Stomach (tissue), 9 donors: ENCODE results near the gene SPDYE6. TPM values are rescaled to one million over a fixed set of nuclear protein-coding genes. Genes with fewer than 3 reads are reported as not detected.
"Not testable (repeated sequence)": the region's sequence is repeated elsewhere in the genome, so short reads cannot be mapped to it uniquely, and the experiment has no call there.

Source experiments
- DNase-seq, 2 donors: peaks; one replicate each; pipeline versions ENCODE4 v3.0.0 to v3.0.0-alpha.2; 2013 to 2019
- H3K27ac ChIP-seq, 5 donors: fragments of 200-600 bp in 4 of 5; sonication (generic) in 4 of 5; one replicate each; pipeline ENCODE4 v1.5.1; 2013 to 2019; ENCODE audit warnings: mild to moderate bottlenecking in 1 of 5, moderate library complexity in 1 of 5
- H3K27me3 ChIP-seq, 3 donors: fragments of 200-600 bp; sonication (generic); one replicate each; pipeline ENCODE4 v1.5.1; 2017 to 2019; ENCODE audit warnings: mixed run types in 1 of 3
- H3K36me3 ChIP-seq, 4 donors: fragments of 200-600 bp; sonication (generic); 1 replicate in 3 of 4; 2 replicates in 1 of 4; pipeline ENCODE4 v1.5.1; 2016 to 2019
- H3K4me1 ChIP-seq, 4 donors: fragments of 200-600 bp; sonication (generic); one replicate each; pipeline ENCODE4 v1.5.1; 2016 to 2019
- H3K4me3 ChIP-seq, 4 donors: fragments of 200-600 bp; sonication (generic) in 3 of 4; one replicate each; pipeline ENCODE4 v1.5.1; 2016 to 2019; ENCODE audit warnings: mild to moderate bottlenecking in 1 of 4
- H3K9me3 ChIP-seq, 4 donors: fragments of 200-600 bp; sonication (generic); one replicate each; pipeline ENCODE4 v1.5.1; 2016 to 2019
- POLR2A ChIP-seq, 4 donors: fragments of 450-650 bp; IDR thresholded peaks; one replicate each; pipeline ENCODE4 v1.6.1; 2016; ENCODE audit warnings: antibody characterized with exemption in 4 of 4, control low read depth in 2 of 4, mild to moderate bottlenecking in 1 of 4, moderate library complexity in 1 of 4
- POLR2AphosphoS5 ChIP-seq, 3 donors: sonication (generic); formaldehyde crosslinking; IDR thresholded peaks; one replicate each; pipeline ENCODE4 v1.6.1; 2016; ENCODE audit warnings: antibody characterized with exemption in 3 of 3
- WGBS, 5 donors: extraction: QIAGEN DNeasy Blood & Tissue Kit in 3 of 5; methylation state at CpG; one replicate each; pipeline versions ENCODE4 v1.1.5 to v1.1.7; 2013 to 2018; 5-methylcytosine and 5-hydroxymethylcytosine counted together
- intact Hi-C: fragments of 100-400 bp; cut with DNase I; formaldehyde crosslinking; loops from one replicate; pipeline ENCODE4 v1.15.1; 2023; ENCODE audit warnings: low total_unique reads
- polyA plus RNA-seq, 3 donors: library from polyadenylated mRNA; stranded (reverse); fragments of 200-250 nt; gene quantifications; one replicate each; pipeline ENCODE4 v1.2.3, GENCODE V29; 2013
- total RNA-seq, 5 donors: library from RNA; depleted of rRNA; stranded (reverse); fragments of >200 nt; gene quantifications; one replicate each; pipeline versions ENCODE4 v1.1.0 to v1.2.3, GENCODE V29; 2014 to 2016
- TF ChIP-seq, protein P1 (sequence below), 7 experiments: fragments of 450-650 bp in 4 of 7; fragments of 200-600 bp in 3 of 7; sonication (generic) in 3 of 7; IDR thresholded peaks; one replicate each; pipeline ENCODE4 v1.5.1; 2016 to 2019; ENCODE audit warnings: antibody characterized with exemption in 7 of 7, control low read depth in 2 of 7, mild to moderate bottlenecking in 1 of 7
- donor health status: healthy with polysubstance abuse.
- donor health status: Bipolar disorder and iron deficiency.
- donor health status: healthy.

The SPDYE6 gene
- total and polyA plus RNA-seq, 8 donors: not detected

DNA sequence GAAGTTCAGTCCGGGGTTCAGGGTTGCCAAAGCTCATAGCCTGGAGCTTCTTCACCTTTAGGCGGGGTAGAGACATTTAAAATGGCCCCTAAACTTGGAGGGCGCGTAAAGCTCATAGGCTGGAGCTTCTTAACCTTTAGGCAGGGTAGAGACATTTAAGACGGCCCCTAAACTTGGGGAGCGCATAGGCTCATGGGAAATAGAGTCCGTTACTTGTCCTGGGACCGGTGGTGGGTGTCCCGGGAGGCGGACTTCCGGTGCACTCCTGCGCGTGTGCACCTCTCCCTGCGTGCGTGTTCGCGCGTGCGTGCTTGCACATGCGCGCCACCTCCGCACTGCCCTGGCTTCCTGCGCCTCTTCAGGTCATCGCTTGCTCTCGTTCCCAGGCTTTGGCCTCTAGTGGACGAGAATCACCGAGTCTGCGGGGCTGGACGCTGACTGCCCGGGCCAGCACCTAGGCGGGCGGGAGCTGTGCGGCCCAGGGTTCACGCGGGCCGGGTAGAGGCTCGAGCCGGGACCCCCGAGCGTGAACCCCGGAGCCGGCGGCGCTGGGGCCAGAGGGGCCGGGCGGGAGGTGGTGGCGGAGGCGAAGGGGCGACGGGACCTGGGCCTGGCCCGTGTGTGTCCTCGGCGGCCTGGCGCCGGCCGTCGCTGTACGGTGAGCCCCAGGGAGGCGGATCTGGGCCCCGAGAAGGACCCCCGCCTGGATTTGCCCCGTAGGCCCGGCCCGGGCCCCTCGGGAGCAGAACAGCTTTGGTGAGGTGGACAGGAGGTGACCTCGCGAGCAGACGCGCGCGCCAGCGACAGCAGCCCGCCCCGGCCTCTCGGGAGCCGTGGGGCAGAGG lies 7.5 kb upstream of the SPDYE6 start:
- H3K9me3 ChIP-seq, intact Hi-C loops, H3K27me3 ChIP-seq: not testable (repeated sequence)
- 0 to 1% (median 0%) methylated on average over 27 to 72 of the region's 76 CpGs for WGBS, 5 donors
- peaks cover 0 to 15% (median 9%) of the 10 kb centered on the region in 4 donors for H3K4me1 ChIP-seq
- peak overlapping the region; percentile 89 to 96 (median 96) for H3K27ac ChIP-seq
- peak overlapping the region; percentile 65 to 89 (median 84) for H3K4me3 ChIP-seq
- peak; percentile 95 to 99 for DNase-seq
- TF ChIP-seq POLR2AphosphoS5 (IDR thresholded peaks at IDR 0.05) (peak; percentile 93 to 97 (median 96)), POLR2A (IDR thresholded peaks at IDR 0.05) (peak in 1 of 4 donors; percentile 44)
- TF ChIP-seq, protein P1, sequence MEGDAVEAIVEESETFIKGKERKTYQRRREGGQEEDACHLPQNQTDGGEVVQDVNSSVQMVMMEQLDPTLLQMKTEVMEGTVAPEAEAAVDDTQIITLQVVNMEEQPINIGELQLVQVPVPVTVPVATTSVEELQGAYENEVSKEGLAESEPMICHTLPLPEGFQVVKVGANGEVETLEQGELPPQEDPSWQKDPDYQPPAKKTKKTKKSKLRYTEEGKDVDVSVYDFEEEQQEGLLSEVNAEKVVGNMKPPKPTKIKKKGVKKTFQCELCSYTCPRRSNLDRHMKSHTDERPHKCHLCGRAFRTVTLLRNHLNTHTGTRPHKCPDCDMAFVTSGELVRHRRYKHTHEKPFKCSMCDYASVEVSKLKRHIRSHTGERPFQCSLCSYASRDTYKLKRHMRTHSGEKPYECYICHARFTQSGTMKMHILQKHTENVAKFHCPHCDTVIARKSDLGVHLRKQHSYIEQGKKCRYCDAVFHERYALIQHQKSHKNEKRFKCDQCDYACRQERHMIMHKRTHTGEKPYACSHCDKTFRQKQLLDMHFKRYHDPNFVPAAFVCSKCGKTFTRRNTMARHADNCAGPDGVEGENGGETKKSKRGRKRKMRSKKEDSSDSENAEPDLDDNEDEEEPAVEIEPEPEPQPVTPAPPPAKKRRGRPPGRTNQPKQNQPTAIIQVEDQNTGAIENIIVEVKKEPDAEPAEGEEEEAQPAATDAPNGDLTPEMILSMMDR (IDR thresholded peaks at IDR 0.05): peak in 1 of 7 experiments; percentile 30
- peaks cover 4 to 13% (median 10%) of the 10 kb centered on the region in 4 donors for H3K36me3 ChIP-seq

DNA sequence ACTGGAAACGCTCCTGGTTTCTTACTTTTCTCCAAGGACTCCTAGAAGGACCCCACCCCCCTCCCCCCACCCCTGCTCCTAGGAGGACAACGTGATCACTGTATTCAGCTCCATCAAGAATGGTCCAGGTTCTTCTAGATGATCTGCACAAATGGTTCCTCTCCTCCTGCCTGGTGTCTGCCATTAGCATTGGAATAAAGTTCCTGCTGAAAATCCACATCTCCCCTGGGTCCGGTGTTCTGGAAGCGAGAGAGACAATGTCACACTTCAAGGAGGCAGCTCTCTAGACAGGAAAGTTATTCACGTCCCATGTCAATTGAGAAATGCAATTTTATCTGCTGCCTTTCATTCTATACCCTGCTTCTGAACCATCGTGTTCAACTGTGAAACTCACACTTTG lies 9.3 kb downstream of the SPDYE6 start:
- DNase-seq, H3K36me3 ChIP-seq, H3K4me3 ChIP-seq, H3K4me1 ChIP-seq, H3K27ac ChIP-seq, intact Hi-C loops, H3K27me3 ChIP-seq, H3K9me3 ChIP-seq: not testable (repeated sequence)
- WGBS, 5 donors: 73 to 92% (median 83%) methylated on average over 2 to 3 of the region's 6 CpGs; no CpG with 5 or more reads in 1 of the 5 donors

DNA sequence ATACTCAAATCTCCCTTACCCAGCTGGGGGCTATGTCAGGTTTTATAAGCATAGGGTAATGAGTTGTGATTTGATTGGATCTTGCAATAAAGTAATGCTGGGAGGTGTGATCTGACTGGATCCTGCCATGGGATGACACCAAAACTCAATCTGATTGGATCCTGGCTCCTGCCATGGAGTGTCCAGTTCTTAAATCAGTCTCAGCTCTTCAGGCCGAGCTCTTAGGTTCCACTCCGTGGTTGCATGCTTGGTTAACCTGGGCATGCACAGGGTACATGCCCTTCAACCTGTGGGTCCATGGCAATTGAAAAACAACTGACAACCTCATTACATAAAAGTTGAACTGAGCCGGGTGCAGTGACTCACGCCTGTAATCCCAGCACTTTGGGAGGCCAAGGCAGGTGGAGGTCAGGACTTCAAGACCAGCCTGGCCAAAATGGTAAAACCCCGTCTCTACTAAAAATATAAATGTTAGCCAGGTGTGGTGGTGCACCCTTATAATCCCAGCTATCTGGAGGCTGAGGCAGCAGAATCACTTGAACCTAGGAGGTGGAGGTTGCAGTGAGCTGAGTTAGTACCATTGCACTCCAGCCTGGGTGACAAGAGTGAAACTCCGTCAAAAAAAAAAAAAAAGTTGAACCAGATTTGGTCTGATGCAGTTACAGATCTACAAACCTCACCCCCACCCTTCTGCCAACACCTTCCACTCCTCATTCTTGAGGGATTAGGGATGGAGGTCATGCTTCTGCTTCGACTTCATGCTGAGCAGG lies 15.5 kb downstream of the SPDYE6 start:
- H3K9me3 ChIP-seq, H3K27me3 ChIP-seq, H3K4me3 ChIP-seq, intact Hi-C loops, H3K4me1 ChIP-seq, DNase-seq, H3K27ac ChIP-seq, H3K36me3 ChIP-seq: not testable (repeated sequence)
- 77 to 87% (median 82%) methylated on average over 5 of the region's 7 CpGs for WGBS, 5 donors

DNA sequence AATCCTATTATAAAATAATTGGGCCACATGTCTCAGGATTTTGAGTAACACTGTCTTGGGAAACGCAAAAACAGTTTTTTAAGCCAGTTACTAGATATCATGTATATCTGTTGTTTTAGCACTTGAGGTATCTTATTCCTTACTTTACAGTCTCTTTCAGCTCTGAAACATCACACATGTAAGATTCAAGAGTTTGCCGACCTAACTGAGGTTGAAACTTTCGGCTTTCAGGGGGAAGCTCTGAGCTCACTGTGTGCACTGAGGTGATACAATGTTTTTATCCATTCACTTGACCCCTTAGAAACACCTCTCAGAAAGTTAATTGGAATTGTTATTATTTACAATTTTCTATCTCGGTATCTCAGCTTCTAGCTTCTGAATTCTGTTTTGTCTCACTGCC lies 18.8 kb downstream of the SPDYE6 start:
- intact Hi-C loops, H3K36me3 ChIP-seq, H3K4me3 ChIP-seq, H3K27ac ChIP-seq, H3K9me3 ChIP-seq, H3K4me1 ChIP-seq, DNase-seq: not testable (repeated sequence)
- 67 to 81% (median 75%) methylated on average over 4 of the region's 4 CpGs for WGBS, 5 donors
- H3K27me3 ChIP-seq: peaks cover 0 to 11% (median 0%) of the 10 kb centered on the region in 3 donors

DNA sequence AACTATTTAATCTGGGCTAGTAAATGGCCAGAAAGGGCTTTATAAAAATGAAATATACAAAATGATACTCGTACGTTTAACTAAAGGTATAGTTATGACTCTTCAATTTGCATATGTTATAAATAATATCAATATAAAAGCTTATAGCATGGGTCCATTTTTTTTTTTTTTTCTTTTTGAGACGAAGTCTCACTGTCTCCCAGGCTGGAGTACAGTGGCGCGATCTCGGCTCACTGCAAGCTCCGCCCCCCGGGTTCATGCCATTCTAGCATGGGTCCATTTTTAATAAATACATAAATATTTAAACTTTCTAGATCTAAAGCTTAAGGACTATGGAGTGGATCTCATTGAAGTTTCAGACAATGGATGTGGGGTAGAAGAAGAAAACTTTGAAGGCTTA lies 19.2 kb downstream of the SPDYE6 start:
- H3K27ac ChIP-seq, H3K4me3 ChIP-seq, DNase-seq, intact Hi-C loops, H3K9me3 ChIP-seq, H3K4me1 ChIP-seq, H3K36me3 ChIP-seq: not testable (repeated sequence)
- 62 to 81% (median 70%) methylated on average over 3 to 6 of the region's 8 CpGs; no CpG with 5 or more reads in 2 of the 5 donors for WGBS, 5 donors
- peaks cover 0 to 11% (median 0%) of the 10 kb centered on the region in 3 donors for H3K27me3 ChIP-seq

DNA sequence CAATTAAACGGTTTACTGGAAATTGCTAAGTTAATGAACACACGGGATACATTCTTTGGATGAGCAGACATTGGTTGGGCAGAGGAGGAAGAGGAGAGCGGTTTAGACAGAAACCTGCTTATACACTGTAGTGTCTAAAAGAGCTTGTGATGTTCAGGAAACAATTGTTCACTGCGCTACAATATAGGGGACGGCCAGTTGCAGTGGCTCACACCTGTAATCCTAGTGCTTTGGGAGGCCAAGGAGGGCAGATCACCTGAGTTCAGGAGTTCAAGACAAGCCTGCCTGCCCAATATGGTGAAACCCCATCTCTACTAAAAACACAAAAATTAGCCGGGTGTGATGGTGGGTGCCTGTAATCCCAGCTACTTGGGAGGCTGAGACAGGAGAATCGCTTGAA lies 20.7 kb downstream of the SPDYE6 start:
- H3K9me3 ChIP-seq, DNase-seq, H3K4me1 ChIP-seq, H3K4me3 ChIP-seq, H3K36me3 ChIP-seq, H3K27ac ChIP-seq, intact Hi-C loops: not testable (repeated sequence)
- H3K27me3 ChIP-seq: peaks cover 0 to 11% (median 0%) of the 10 kb centered on the region in 3 donors
- WGBS, 5 donors: 82 to 90% (median 87%) methylated on average over 7 of the region's 7 CpGs

DNA sequence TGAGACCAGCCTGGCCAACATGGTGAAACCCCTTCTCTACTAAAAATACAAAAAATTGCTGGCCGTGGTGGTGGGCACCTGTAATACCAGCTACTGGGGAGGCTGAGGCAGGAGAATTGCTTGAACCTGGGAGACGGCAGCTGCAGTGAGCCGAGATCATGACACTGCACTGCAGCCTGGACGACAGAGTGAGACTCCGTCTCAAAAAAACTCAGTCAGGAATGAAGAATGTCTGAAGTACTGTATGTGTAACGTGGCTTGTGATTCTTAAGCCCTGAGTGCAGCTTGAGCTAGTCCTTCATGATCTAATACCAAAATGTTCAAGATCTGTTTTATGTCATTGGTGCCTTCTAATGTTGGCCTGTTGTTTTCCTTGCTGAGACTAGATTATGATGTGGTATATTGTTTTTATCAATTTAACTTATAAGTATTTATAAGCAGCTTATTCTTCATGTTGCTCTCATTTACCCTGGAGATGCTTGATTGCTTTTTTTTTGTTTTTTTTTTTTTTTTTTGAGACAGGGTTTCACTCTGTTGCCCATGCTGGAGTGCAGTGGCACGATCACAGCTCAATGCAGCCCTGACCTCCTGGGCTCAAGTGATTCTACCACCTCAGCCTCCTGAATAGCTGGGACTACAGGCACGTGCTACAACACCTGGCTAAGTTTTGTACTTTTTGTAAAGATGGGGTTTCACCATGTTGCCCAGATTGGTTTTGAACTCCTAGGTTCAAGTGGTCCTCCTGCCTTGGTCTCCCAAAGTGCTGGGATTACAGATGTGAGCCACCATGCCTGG lies 25.4 kb downstream of the SPDYE6 start:
- H3K4me3 ChIP-seq, H3K27ac ChIP-seq, H3K36me3 ChIP-seq, intact Hi-C loops, H3K9me3 ChIP-seq, DNase-seq, H3K4me1 ChIP-seq: not testable (repeated sequence)
- H3K27me3 ChIP-seq: peaks cover 0 to 20% (median 0%) of the 10 kb centered on the region in 3 donors
- 78 to 92% (median 87%) methylated on average over 8 of the region's 8 CpGs for WGBS, 5 donors

DNA sequence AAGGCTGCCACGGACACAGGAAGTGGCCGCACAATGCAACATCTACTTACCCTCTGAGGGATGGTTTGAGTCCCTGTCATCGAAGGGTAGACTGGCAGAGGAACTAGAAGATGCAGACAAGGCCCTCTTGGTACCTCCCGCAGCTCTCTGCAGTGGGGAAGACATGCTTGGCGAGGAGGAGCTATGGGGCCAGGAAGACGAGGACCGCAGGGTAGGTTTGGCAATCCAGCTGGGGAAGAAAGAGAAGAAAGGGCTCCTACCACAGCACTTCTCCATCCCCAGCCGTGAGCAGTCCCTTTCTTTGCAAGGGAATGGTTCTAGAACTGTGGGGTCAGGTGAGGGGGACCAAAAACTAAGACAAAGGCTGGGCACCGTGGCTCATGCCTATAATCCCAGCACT lies 26.9 kb downstream of the SPDYE6 start:
- WGBS, 5 donors: 61 to 86% (median 75%) methylated on average over 6 to 9 of the region's 9 CpGs
- H3K4me3 ChIP-seq, H3K4me1 ChIP-seq, H3K27ac ChIP-seq, DNase-seq, H3K9me3 ChIP-seq, H3K36me3 ChIP-seq, intact Hi-C loops: not testable (repeated sequence)
- peaks cover 0 to 30% (median 0%) of the 10 kb centered on the region in 3 donors for H3K27me3 ChIP-seq

DNA sequence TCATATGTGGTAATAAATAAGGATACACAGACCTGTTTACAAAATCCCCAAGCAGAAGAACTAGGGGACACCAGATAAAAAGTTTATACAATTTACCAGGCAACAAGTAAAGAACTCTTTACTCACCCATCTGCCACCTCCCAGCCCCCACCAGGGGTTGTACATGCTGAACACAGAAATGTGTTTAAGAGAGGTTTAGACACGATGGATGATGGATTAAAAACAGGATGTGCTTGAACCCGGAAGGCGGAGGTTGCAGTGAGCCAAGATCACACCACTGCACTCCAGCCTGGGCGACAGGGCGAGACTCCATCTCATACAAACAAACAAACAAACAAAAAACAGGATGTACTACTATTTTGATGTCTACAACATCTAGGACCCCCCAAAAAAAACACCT lies 27.4 kb downstream of the SPDYE6 start:
- H3K36me3 ChIP-seq, DNase-seq, H3K27ac ChIP-seq, H3K4me1 ChIP-seq, H3K4me3 ChIP-seq, intact Hi-C loops, H3K9me3 ChIP-seq: not testable (repeated sequence)
- H3K27me3 ChIP-seq: peaks cover 0 to 30% (median 0%) of the 10 kb centered on the region in 3 donors
- 58 to 74% (median 61%) methylated on average over 4 to 5 of the region's 5 CpGs for WGBS, 5 donors

DNA sequence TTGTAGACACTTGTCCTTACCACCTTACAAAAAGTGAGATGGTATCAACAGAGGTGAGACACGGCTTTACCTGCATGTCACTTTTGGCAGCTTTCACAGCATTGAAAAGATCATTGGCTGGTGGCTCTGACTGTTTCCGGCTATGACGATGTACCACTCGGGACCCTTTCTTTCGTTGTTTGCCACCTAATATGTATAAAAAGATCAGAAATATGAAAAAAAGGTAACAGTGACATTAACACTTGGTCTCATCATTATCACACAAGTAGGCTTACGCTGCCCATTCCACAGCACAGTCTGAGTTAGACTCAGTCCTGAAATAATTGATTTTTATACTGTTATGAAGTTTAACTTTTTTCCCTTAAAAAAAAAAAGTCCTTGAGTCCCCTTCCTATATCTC lies 29.1 kb downstream of the SPDYE6 start:
- H3K4me1 ChIP-seq, intact Hi-C loops, H3K4me3 ChIP-seq, H3K9me3 ChIP-seq, DNase-seq, H3K27ac ChIP-seq, H3K36me3 ChIP-seq: not testable (repeated sequence)
- H3K27me3 ChIP-seq: peaks cover 0 to 36% (median 0%) of the 10 kb centered on the region in 3 donors
- WGBS, 5 donors: 72 to 84% (median 82%) methylated on average over 6 of the region's 6 CpGs
